HG03558 (cell line): ENCODE data around the gene SPDYE18.
"Not testable (repeated sequence)": the region's sequence is repeated elsewhere in the genome, so short reads cannot be mapped to it uniquely, and the experiment has no call there.

ENCODE experiments used
- ATAC-seq: cut with Tn5 transposase; IDR thresholded peaks from one replicate; pipeline ENCODE4 v1.9.1; 2021; ENCODE audit warnings: moderate number of reproducible peaks; ENCODE audit not compliant: unreplicated experiment; ENCODE audit errors: extremely low read depth

SPDYE18 gene, protein sequence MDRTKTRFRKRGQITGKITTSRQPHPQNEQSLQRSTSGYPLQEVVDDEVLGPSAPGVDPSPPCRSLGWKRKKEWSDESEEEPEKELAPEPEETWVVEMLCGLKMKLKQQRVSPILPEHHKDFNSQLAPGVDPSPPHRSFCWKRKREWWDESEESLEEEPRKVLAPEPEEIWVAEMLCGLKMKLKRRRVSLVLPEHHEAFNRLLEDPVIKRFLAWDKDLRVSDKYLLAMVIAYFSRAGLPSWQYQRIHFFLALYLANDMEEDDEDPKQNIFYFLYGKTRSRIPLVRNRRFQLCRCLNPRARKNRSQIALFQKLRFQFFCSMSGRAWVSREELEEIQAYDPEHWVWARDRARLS

DNA sequence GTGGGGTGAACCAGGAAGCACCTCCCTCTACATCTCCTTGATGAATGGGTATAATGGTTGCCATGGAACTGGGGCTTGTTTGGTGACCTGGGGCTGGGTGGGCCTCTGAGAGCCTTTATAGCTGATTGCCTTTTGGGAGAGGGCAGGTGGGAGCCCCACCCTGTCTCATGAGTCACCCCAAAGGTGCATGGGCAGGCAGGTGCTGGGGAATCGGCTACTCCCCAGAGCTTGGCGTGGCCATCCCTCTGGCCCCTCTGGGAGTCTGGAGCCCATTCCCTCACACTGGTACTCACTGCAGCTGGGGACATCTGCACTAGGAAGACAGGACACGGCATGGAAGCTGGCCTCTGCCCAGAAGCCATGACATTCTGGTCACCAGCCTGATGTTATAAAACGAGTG, at the start of gene SPDYE18:
Gene SPDYE18, minus strand, starts transcription at position 2 of the 400 bp plus-strand sequence. CDS start 2,046 bp downstream, outside the sequence.
- not testable (repeated sequence) for ATAC-seq

DNA sequence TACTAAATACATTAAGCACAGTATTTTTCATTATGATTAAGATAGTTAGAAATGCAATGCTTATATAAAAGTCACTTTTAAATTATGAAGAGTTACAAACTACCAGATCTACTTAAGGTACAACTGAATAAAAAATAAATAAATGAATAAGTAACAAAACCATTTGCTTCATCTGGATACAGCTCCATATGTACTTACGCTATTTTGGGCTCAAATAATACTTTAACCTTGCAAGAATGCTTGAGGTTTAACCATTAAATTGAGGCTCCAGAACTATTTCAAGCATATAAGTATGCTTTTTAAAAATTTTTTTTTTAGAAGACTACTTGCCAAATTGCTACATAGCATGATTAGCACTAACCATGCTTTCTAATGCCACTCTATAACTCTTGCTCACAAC, 46.0 kb upstream of the SPDYE18 start:
- ATAC-seq, result not testable (repeated sequence)

DNA sequence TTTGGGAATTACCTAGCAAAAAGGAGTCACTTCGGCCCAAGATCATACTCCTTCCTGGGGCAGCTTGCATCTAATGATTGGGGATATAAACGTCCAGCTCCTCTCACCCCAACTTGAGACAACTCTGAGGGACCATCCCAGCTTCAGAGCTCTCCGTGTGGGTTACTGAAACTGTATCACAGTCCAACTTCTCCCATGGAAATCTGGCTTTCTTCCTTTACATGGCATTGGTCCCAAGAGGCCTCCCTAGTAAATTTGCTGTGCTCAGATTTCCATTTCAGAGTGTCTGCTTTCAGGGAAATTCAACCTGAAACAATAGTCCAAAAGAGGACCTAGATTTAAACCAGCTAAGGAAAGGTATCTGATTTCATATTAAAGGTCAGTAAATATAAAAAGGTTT, 45.3 kb upstream of the SPDYE18 start:
- not testable (repeated sequence) for ATAC-seq

DNA sequence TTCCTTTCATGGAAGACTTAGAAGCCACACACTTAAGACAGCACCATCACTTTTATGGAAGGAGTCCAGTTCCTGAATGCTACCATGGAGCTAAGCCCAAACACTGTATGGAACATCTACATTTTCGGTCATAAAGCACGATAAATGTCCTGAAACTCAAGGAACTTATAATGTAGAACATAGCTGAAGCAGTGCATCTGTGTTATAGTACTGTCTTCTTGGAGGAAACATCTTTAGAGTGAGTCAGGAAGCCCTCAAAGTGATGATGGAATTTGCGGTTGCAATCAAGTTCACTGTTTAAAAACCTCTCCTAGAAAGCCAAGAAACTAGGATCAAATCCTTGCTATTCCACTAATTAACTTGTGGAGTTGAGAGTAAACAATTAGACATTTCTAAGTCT, 43.5 kb upstream of the SPDYE18 start:
- not testable (repeated sequence) for ATAC-seq

DNA sequence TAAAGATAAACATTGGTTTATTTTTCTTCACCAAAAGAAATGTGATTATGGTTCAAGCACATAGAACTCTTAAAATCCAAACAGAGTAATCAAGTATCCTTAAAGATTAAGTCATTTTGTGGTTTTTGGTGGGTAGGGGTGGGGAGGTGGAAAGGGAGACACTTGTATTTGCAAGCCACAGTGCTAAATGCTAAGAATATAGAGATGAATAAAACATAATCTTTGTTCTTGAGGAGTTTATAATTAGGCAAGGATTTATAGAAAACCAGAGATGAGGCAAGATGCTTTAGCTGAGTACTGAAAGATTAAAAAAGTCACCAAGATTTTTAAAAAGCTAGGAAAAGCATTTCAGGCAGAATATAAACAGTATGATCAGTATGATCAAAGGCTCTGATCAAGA, 40.3 kb upstream of the SPDYE18 start:
- ATAC-seq, result not testable (repeated sequence)

DNA sequence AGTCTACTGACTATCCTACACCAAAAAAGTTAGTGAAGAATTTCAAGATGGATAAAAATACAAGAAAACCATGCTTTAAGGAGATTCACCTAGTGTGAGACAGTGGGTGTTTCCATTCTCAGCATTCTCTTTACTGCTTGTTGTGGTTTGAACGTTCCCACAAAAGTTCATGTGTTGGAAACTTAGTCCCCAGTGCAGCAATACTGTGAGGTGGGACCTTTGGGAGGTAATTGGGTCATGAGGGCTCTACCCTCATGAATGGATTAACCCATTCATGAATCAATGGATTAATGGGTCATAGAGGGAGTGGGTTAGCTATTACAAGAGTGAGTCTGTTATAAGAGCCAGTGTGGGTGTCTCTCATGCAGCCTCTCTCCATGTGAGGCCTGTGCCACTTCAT, 38.8 kb upstream of the SPDYE18 start:
- not testable (repeated sequence) for ATAC-seq

DNA sequence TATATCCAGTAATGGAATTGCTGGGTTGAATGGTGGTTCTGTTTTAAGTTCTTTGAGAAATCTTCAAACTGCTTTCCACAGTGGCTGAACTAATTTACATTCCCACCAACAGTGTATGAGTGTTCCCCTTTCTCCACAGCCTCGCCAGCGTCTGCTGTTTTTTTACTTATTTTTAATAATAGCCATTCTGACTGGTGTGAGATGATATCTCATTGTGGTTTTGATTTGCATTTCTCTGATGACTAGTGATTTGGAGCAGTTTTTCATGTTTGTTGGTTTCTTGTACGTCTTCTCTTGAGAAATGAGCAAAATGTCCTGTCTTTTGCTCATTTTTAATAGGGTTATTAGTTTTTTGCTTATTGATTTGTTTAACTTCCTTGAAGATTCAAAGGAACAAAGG, 38.1 kb upstream of the SPDYE18 start:
- ATAC-seq, result not testable (repeated sequence)

DNA sequence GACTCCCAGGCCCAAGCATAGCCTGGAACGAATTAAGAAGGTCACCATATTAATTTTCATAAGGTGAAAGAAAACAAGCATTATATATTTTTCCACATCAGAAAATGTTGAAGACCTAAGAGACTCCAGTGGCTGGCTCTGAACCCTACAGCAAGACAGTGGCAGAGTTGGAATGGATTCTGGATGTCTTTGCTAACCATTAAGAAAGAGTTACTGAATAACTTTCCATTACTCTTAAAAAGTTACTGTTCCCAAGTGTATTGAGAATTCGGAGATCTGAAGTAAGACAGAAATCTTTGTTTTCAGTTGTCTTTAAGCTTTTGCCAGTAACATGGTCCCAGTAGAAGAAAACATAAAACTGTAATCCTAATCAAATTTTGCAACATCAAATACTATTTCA, 29.9 kb upstream of the SPDYE18 start:
- ATAC-seq, result not testable (repeated sequence)

DNA sequence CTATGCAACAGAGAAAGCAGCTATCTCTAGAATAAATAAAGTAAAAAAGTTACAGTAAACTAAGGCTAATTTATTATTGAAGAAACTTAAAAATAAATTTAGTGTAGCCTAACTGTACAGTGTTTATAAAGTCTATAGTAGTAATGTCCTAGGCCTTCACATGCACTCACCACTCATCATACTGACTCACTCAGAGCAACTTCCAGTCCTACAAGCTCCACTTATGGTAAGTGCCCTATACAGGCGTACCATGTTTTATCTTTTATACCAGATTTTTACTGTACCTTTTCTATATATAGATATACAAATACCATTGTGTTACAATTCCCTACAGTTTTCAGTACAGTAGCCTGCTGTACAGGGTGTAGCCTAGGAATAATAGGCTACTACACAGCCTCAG, 19.8 kb upstream of the SPDYE18 start:
- not testable (repeated sequence) for ATAC-seq

DNA sequence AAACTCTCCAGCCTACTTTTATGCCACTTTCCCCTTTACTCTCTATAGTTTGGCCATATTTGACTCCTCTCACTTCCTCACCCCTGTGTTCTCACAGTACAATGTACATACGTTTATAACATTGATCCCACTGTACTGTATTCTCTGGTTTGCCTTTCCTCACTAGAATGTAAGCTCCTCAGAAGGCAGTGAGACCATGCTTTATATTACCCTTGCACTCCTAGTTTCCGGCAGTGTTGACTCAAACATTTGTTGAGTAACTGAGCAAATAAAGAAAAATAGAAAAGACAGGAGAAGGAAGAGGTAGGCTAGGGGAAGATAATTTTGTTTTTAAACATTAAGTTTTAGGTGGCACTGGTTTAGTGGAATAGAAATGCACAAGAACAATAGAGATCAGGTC, 17.9 kb upstream of the SPDYE18 start:
- ATAC-seq, result not testable (repeated sequence)

DNA sequence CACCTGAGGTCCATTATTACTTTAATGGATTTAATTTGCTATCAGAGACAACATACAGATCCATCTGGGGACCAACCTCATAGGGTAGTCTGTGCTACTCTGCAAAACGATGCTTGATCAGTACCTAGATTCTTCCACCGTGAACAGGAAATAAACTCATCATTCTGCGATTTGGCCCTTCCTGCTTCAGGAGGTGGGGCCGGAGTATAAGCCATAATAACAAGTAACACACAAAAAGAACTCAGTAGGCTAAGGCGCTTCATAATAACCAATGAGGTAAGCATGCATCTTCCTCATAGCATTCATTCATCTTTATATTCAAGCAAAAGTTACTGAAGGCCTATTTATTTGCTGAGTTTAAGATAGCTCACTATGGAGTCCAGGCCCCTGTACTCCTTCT, 17.3 kb upstream of the SPDYE18 start:
- ATAC-seq, result not testable (repeated sequence)

DNA sequence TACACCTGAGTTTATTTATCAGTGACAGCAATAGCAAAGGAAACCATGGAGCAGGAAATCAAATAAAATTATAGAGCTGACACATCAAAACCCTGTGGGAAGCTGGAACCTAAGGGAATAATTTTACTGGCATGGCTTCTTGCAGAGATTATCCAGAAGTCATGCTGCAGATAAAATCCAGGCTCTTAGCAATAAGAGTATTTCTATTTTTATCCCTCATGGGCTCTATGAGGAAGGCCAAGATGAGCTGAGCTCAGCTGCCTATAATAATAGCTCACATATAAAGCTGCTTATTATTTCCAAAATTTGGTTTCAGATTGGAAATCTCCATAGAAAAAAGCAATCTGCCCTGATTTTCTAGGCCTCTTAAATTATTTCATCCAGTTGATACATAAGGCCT, 16.8 kb upstream of the SPDYE18 start:
- ATAC-seq, result not testable (repeated sequence)

DNA sequence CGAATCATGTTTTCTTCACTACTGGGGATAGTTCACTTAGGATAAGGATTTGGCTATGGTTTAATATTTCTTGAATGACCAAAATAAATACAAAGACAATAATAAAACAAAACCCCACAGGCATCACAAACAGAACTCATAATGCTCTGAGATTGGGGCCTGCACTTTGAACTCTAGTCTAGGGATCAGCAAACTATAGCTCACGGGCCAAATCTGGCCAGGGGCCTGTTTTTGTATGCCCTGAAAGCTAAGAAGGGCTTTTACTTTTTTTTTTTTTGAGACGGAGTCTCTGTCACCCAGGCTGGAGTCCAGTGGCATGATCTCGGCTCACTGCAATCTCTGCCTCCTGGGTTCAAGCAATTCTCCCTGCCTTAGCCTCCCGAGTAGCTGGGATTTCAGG, 14.7 kb upstream of the SPDYE18 start:
- ATAC-seq, result not testable (repeated sequence)

DNA sequence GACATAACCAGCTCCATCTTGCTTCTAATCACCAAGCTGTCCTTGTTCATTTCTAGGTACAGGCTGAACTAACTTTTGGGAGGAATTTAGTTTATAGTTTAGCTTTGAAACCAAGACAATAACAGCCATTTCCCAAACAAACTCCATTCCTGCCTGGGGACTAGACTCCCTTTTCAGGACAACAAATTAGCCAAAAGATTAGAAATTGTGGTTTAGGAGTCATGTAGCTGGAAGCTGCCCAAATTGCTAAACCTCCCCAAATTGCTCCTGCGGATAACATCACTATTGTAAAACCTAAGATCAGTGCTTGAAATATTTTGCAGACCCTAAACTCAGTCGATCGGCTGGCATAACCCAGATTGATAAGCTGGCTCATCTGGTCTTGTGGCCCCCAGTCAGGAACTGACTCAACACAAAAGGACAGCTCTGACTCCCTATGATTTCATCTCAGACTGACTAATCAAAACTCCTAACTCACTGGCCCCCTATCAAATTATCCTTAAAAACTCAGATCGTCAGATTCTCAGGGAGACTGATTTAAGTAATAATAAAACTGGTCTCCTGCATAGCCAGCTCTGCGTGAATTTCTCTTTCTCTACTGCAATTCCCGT, 12.5 kb upstream of the SPDYE18 start:
- ATAC-seq, result not testable (repeated sequence)

DNA sequence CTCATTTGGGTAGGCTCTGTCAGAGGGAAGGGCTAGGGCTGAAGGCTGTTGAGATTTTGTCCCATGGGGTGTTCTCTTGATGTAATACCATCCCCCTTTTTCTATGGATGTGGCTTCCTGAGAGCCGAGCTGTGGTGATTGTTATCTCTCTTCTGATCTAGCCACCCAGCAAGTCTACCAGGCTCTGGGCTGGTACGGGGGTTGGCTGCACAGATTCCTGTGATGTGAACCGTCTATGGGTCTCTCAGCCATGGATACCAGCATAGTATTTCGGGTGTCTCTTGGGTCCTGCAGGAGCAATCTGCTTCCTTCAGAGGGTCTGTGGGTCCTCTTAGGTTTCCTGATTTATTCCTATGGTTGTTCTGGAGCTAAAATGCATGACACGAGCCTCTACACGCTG, 8.8 kb upstream of the SPDYE18 start:
- not testable (repeated sequence) for ATAC-seq

DNA sequence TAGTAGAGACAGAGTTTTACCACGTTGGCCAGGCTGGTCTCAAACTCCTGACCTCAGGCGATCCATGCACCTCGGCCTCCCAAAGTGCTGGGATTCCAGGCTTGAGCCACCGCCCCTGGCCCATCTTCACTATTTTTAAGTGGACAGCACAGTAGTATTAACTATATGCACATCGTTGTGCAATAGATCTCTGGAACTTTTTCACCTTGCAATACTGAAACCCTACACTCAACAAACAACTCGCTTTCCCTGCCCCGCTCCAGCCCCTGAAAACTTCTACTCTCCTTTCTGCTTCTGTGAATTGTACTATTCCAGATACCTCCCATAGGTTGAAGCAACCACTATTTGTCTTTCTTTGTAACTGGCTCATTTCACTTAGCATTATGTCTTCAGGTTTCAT, 3.5 kb upstream of the SPDYE18 start:
- ATAC-seq, result not testable (repeated sequence)

DNA sequence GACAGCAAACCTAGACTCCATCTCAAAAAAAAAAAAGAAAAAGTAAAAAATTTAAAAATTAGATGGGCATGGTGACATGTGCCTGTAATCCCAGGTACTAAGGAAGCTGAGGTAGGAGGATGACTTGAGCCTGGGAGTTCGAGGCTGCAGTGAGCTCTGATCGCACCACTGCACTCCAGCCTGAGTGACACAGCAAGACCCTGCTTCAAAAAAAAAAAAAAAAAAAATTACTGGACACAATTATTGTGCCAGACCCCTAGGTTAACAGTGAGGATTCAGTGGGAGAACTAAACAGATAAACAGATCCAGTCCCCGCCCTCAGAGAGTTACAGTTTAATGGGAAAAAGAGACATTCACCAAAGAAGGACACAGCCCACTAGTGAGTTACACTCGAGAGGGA, 1.4 kb upstream of the SPDYE18 start:
- not testable (repeated sequence) for ATAC-seq

DNA sequence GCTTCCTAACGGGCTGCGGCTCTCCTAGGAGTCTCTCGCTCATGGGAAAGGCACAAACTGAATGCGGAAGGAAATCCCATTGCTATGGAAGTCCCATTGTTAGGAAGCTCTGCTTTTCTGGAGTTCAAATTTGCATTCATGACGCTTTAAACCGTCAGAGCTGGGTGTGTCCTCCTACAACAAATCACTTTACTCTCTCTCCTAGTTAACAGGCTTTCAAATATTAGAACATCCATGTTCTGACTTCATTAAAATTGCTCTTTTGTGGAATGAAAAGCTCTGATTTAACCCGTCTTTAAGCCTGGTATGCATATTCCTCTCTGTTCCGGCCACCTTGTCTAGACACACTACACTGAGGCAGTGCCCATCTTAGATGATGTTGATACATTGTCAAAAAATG, 30.1 kb downstream of the SPDYE18 start, which contains the start of gene SPDYE17:
Gene SPDYE17, minus strand, starts transcription at position 101 of the 400 bp plus-strand sequence. CDS start 1,791 bp downstream, outside the sequence.
- ATAC-seq, result not testable (repeated sequence)

DNA sequence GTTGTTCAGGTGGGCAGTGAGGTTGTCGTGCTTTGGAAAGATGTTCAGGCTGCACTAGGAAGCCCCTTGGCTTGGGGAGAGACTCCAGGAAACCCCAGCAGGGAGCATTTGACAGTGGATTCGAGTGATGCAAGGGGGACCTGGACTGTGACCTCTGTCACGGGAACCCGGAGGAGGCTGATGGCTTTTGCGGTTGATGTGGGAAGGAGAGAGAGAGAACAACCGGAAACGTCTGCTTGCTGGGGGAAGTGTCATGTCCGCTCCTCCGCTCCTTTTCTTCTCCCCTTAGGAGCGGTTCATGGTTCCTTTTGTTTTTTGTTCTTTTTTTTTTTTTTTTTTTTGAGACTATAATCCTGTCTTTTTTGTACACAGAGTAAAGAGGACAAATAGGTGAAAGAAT, 36.0 kb downstream of the SPDYE18 start:
- ATAC-seq, result not testable (repeated sequence)

DNA sequence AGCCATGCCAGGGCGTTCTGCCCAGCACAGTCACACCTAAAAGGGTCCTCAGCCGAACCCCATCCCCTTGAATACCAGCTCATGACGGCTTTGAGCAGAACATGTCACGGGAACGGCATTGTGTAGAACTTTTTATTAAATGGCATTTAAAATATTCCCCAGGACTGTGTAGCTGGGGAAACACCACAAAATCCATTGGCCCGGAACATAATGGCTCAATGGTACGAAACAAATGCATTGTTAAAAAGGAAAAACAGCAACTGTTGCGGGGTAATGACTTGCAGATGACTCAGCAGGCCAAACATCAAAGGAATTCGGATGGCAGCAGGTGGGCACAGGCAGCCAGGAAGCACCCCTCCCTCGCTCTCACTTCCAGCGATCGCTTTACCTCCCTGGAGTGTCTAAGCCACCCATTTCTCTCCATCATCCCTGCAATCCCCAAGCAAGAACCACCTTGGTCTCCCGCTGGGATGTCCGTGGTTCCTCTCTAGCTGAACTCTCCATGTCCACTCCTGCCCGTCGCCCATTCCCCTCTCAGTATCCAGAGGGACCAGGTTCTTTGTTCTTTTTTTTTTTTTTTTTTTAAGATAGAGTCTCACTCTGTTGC, 52.2 kb downstream of the SPDYE18 start:
- ATAC-seq, result not testable (repeated sequence)

DNA sequence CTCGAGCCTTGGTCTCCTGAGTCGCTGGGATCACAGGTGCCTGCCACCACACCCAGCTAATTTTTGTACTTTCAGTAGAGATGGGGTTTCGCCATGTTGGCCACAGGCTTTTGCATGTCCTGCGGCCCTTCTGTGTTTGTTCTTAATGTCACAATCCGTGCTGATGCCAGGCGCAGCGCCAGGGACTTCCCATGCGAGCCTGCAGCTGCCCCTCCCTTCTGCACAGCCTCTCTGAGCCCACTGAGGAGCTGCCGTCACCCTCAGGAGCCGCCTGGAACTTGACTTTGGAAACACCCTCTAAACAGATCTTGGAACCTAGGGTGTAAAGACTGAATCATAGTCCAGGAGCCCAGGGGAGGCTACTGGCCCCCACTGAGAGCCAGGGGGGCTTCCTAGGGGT, 54.4 kb downstream of the SPDYE18 start:
- not testable (repeated sequence) for ATAC-seq
